ENCODE results near the gene UIMC1. TPM values are rescaled to one million over a fixed set of nuclear protein-coding genes. Genes with fewer than 3 reads are reported as not detected.

UIMC1 gene
- total RNA-seq, 1 donor from 2014 or later: 46.6 TPM

- no peak overlapping the region for H3K27ac Mint-ChIP-seq (ENCODE audit: unreplicated experiment)
- H3K27me3 Mint-ChIP-seq (ENCODE audit: low read depth): no peaks in the 10 kb centered on the region
- H3K4me1 Mint-ChIP-seq: peaks cover 4% of the 10 kb centered on the region
- no peak for TF ChIP-seq CTCF (conservative IDR thresholded peaks at IDR 0.05)
- no peak overlapping the region for H3K4me3 Mint-ChIP-seq
- peaks cover 19% of the 10 kb centered on the region for H3K36me3 Mint-ChIP-seq (ENCODE audit: low read depth)
- no peaks in the 10 kb centered on the region for H3K9me3 Mint-ChIP-seq
- no peak for DNase-seq (ENCODE audit: low read depth, low spot score)
These were observed 103.5 kb downstream of the UIMC1 start for GRCh38 chr5:176902911-176903664.

- Mint-ChIP-seq H3K9me3 (no peaks in the 10 kb centered on the region), H3K4me3 (no peak overlapping the region), H3K27ac (ENCODE audit: unreplicated experiment) (no peak overlapping the region), H3K36me3 (ENCODE audit: low read depth) (peaks cover 19% of the 10 kb centered on the region), H3K27me3 (ENCODE audit: low read depth) (peaks cover 6% of the 10 kb centered on the region), H3K4me1 (peaks cover 4% of the 10 kb centered on the region)
- TF ChIP-seq CTCF (conservative IDR thresholded peaks at IDR 0.05): no peak
- no peak for DNase-seq (ENCODE audit: low read depth, low spot score)
These were observed 104.3 kb downstream of the UIMC1 start for GRCh38 chr5:176902102-176902814.

GRCh38 chr5:176901260-176902101 is 105.1 kb downstream of the UIMC1 start:
- DNase-seq (ENCODE audit: low read depth, low spot score): no peak
- Mint-ChIP-seq H3K9me3 (no peaks in the 10 kb centered on the region), H3K4me3 (no peak overlapping the region), H3K4me1 (peaks cover 4% of the 10 kb centered on the region), H3K36me3 (ENCODE audit: low read depth) (peaks cover 19% of the 10 kb centered on the region), H3K27me3 (ENCODE audit: low read depth) (peaks cover 6% of the 10 kb centered on the region), H3K27ac (ENCODE audit: unreplicated experiment) (peak overlapping the region; percentile 46)
- TF ChIP-seq CTCF (conservative IDR thresholded peaks at IDR 0.05): no peak

- TF ChIP-seq CTCF (conservative IDR thresholded peaks at IDR 0.05): no peak
- DNase-seq (ENCODE audit: low read depth, low spot score): no peak
- Mint-ChIP-seq H3K4me1 (peaks cover 4% of the 10 kb centered on the region), H3K27me3 (ENCODE audit: low read depth) (peaks cover 6% of the 10 kb centered on the region), H3K36me3 (ENCODE audit: low read depth) (peaks cover 19% of the 10 kb centered on the region), H3K4me3 (no peak overlapping the region), H3K9me3 (no peaks in the 10 kb centered on the region), H3K27ac (ENCODE audit: unreplicated experiment) (no peak overlapping the region)
These were observed 105.8 kb downstream of the UIMC1 start for GRCh38 chr5:176900780-176901204.

- TF ChIP-seq CTCF (conservative IDR thresholded peaks at IDR 0.05): no peak
- no peak overlapping the region for H3K27ac Mint-ChIP-seq (ENCODE audit: unreplicated experiment)
- DNase-seq (ENCODE audit: low read depth, low spot score): no peak
These were observed 106.4 kb downstream of the UIMC1 start for GRCh38 chr5:176899946-176900779.

More at GRCh38 chr5:176899946-176900779, 106.4 kb downstream of the UIMC1 start:
- Mint-ChIP-seq H3K36me3 (ENCODE audit: low read depth) (peaks cover 17% of the 10 kb centered on the region), H3K4me3 (no peak overlapping the region), H3K9me3 (no peaks in the 10 kb centered on the region), H3K27me3 (ENCODE audit: low read depth) (peaks cover 6% of the 10 kb centered on the region), H3K4me1 (peaks cover 4% of the 10 kb centered on the region)
